ENCODE results near the gene TNIP3.
"Not testable (repeated sequence)": the region's sequence is repeated elsewhere in the genome, so short reads cannot be mapped to it uniquely, and the experiment has no call there.

TNIP3 gene

DNA sequence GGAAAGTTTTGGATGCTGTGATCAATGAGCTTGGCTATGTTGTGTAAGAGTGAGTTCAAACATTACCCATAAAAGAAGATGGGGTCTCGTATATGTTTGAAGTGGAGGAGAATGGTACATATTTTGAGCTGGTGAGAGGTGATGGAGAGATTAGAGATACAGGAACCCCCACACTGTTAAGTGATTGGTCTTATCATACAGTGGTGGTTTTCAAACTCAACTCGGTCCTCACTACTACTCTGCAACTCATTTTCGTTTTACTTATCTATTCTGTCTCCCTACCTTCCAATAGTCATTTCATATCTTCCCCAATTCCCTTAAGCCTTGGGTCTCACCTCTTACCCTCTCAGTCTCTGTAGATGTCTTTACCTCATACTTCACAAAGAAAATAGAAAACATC is 16.4 kb upstream of the TNIP3 start:
- DNase-seq (ENCODE audit: low read depth in 2 of 2, low spot score in 1 of 2): no peak

DNA sequence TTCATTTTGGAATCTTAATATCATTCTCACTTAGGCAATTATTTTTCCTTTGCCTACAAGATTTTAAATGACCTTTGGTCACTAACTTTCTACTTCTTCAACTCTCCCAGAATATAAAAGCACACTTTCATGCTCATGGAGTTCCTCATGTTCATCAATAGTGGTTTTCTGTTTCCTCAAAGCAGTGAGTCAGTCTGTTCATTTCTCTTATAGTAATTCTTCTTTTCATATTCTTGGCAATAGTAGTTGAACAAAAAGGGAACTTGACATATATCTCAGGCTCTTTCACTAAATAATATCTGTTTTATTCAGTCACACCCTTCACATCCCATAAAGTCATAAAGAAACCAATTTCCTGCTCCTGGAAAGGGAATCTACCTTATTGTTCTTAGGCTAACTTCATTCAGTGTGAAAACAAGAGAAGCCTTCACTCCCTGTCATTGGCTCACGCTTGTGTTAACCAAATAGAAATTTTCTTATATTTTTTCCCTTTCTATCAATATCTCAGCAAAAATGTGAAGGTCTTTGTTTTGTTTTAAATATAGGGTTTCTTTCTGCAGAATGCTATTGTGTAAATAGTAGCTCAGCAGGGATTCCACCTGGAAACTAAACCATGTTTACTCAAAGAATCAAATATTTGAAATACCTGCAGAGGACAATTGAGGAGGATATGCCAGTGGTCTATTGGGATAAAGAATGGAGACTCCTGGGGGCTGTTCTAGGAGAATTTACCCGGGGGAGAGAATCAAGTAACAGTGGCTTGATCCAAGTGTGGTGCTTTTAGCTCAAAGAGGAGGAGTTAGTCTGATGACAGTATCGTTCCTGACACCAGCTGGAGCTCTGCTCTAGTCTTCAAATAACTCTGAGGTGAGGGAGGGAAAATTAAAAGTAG is 13.4 kb upstream of the TNIP3 start:
- no peak for DNase-seq (ENCODE audit: low read depth in 2 of 2, low spot score in 1 of 2)

- DNase-seq (ENCODE audit: low read depth in 2 of 2, low spot score in 1 of 2): no peak
Measured at GRCh38 chr4:121176082-121176934, 12.2 kb upstream of the TNIP3 start.

- not testable (repeated sequence) for DNase-seq (ENCODE audit: low read depth in 2 of 2, low spot score in 1 of 2)
Measured at GRCh38 chr4:121171477-121171876, 7.4 kb upstream of the TNIP3 start.

DNA sequence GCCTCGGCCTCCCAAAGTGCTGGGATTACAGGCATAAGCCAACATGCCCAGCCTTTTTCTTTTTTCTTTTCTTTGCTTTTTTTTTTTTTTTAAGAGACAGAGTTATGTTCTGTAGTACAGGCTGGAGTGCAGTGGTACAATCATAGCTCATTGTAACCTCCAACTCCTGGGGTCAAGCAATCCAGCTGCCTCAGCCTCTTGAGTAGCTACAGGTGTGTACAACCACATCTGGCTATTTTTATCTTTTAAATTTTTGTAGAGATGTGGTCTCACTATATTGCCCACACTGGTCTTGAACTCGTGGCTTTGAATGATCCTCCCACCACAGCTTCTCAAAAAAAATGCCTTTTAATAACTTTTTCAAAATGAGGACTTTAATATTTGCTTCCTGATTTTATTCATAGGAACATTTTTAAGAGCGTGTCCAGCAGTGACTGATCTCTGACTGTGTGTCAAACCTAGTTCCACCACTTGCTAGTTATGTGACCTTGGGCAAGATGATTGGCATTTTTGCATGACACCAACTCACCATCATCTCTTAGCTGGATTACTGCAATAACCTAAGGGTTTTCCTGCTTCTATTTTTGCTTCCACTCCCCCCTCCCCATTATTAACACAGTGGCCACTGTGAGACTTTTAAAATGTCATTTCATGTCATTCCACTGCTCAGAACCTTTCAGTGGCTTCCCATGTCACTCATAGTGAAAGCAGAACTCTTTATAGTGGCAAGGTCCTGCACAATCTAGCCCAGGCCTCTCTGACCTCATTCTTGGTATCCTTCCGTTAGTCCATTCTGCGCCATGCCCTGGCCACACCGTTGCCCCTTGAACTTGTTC is 4.5 kb upstream of the TNIP3 start:
- DNase-seq (ENCODE audit: low read depth in 2 of 2, low spot score in 1 of 2): no peak

DNA sequence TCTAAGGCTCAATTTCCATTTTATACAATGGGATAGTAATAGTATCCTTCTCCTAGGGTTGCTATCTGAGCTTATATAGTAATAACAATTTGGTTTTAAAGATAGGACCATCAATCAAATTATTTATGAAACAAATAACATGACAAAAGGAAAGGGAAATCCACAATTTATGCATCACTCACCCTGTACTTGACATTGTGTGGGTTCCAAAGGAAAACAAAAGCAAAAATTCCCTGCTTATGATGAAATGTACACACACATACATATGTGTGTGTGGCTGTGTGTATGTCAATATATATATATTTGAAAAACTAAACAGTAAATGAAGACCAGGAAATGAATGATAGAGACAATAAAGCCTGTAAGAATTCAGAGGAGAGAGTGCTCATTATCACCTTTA is 2.9 kb upstream of the TNIP3 start:
- no peak for DNase-seq (ENCODE audit: low read depth in 2 of 2, low spot score in 1 of 2)

DNA sequence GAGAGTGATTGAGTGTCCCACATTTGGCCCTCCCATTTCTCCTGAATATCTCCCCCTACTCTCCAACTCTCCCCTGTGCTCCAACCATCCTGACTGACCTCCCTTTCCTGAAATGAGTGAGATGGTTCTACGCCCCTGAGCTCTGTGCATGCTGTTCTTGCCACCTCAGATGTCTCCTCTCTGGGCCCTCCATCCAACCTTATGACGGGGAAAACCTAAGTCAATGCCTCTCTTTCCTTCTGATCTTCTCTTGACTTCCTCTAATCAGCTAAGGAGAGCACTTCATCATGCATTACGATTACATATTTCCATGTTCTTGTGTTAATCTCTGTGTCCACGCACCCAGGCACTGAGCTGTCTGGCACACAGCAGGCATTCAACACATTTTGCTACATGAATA is 1.1 kb upstream of the TNIP3 start:
- DNase-seq (ENCODE audit: low read depth in 2 of 2, low spot score in 1 of 2): no peak

DNA sequence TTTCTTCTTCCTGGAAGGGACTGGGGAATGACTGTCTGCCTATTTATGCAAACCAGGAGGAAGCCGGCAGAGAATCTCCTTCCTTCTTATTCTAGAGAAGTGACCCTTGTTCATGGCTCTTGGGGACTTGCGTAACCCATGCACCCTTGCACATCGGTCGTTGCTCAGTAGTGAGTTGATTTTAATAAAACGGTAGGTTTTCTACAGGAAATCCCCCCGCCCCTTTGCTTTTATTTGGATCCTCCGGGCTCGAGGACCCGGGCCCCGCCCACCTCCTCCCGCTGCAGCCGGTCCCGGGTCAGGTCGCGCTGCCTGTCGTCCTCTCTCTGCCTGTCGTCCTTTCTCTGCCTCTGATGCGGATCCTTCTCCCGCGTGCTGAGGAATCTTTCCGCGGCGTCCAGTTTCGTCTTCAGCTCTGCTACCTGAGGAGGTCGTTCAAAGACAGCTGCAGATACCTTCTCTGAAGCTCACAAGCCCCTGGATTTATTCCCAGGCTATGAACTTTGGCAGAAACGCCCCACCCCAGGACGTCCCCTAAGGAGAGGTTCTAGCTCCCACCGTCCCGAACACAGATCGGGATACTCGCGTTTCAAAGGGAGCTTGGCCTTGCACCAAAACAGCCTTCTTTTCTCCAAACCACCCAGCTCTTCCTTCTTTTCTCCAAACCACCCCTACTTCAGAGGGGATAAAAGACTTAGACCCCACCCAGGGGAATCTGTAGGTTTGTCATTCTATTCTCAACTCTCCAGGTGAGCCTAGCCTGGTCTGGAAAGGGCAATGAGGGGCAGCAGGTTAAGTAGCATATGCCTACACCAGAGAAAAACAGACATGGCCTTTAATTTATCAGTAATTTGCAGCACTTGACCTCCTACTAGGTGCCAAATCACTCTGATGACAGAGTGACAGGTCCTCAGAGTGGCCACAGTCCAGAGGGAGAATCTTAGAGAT is 7.0 kb downstream of the TNIP3 start:
- no peak for DNase-seq (ENCODE audit: low read depth in 2 of 2, low spot score in 1 of 2)

GRCh38 chr4:121155893-121156292 is 8.2 kb downstream of the TNIP3 start:
- no peak for DNase-seq (ENCODE audit: low read depth in 2 of 2, low spot score in 1 of 2)

- no peak for DNase-seq (ENCODE audit: low read depth in 2 of 2, low spot score in 1 of 2)
Measured at GRCh38 chr4:121154103-121154515, 10.0 kb downstream of the TNIP3 start.

DNA sequence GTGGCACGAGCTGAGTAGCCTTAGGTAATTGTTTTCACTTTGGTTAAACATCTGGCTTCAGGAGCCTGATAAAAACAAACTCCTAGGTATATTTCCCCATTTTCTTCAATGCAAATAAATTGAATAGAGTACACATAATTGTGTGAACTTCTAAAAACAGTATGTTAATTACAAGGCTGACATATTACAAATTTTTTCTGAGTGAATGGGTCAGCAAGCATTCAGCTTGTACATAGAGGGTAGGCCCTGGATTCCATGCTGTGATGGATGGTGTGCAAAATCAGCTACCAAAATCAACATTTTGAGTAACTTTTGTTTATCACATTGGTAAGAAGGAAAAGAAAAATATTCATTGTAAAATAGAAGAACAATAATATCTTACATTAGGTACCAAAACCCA is 12.2 kb downstream of the TNIP3 start:
- DNase-seq (ENCODE audit: low read depth in 2 of 2, low spot score in 1 of 2): no peak

GRCh38 chr4:121150486-121150885 is 13.6 kb downstream of the TNIP3 start:
- DNase-seq (ENCODE audit: low read depth in 2 of 2, low spot score in 1 of 2): no peak

GRCh38 chr4:121150003-121150402 is 14.1 kb downstream of the TNIP3 start:
- no peak for DNase-seq (ENCODE audit: low read depth in 2 of 2, low spot score in 1 of 2)

DNA sequence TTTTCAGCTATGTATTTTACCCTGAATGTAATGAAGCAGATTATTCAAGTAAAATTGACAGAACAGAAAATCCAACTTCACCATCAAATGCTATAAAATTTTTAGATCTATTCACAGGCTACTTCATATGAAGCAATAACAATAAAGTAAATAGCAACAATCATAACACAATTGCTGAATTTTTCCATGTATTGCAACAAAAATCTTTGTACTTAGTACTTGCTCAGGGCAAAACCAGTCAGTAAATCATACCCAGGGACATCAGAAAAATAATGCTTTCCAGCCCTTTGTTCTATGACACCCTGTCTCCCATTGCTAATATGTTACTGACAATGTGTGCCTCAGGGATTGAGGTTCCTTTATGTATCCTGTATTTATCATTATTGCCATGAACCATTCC is 15.5 kb downstream of the TNIP3 start:
- no peak for DNase-seq (ENCODE audit: low read depth in 2 of 2, low spot score in 1 of 2)

GRCh38 chr4:121148000-121148399 is 16.1 kb downstream of the TNIP3 start:
- no peak for DNase-seq (ENCODE audit: low read depth in 2 of 2, low spot score in 1 of 2)

GRCh38 chr4:121146530-121146929 is 17.6 kb downstream of the TNIP3 start:
- no peak for DNase-seq (ENCODE audit: low read depth in 2 of 2, low spot score in 1 of 2)

DNA sequence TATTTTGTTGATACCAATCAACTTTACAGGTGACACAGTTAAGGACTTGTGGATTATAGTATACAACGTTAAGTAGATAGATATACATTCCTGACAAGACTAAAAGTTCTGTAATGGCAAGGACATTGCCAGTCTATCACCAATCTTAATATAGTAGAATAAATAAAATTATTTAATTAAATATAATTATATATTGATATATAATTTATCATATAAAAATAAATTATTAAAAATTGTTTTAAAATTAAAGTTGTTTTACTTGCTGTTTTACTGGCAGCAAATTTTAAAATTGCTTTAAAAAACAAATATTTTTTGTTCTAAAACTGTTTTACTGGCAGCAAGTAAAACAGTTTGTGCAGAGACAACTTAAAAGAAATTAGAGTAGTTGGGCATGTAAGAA is 18.7 kb downstream of the TNIP3 start:
- DNase-seq (ENCODE audit: low read depth in 2 of 2, low spot score in 1 of 2): no peak

DNA sequence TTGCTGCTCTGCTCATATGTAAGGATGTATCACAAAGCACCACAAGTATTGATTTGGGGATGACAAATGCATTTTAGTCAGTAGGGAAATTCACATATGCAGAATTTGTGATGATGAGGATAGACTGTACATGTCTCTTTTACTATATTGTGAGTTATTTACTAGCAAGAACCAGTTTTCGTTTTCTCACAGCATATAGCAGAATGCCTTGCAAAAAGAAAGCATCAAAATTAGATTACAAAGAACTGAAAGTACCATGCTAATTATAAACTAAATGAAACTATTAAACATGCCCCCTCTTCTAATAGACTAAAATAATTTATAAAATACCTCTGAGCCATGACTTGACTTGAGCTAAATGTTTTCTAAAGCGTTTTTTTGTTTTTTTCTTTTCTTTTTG is 20.1 kb downstream of the TNIP3 start:
- DNase-seq (ENCODE audit: low read depth in 2 of 2, low spot score in 1 of 2): no peak

DNA sequence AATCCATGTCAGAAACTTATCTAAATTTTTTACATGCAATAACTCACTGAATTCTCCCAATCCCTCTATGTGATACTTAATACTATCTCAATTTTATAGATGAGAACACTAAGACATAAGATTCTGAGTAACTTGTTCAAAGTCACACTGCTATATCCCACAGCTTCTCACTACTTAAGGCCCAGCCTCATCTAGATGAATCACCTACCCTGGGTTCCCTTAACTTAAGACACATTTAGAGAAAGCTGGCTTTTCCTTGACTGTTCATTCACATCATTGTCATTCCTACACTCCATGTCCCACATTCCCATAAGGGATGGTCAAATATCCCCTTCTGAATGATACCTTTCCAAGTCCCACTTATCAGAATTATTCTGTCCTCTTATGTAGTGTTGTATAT is 21.0 kb downstream of the TNIP3 start:
- DNase-seq (ENCODE audit: low read depth in 2 of 2, low spot score in 1 of 2): no peak

Data from stimulated activated CD8-positive, alpha-beta memory T cell treated with anti-CD3 and anti-CD28 coated beads, Interleukin-4, amount 100 ng/mL, for 1 hour (primary cell).